ENCODE results near the gene TBX2.
"Not testable (repeated sequence)": the region's sequence is repeated elsewhere in the genome, so short reads cannot be mapped to it uniquely, and the experiment has no call there.

The TBX2 gene

GRCh38 chr17:61427567-61427966 is 27.9 kb downstream of the TBX2 start:
- ChIA-PET CTCF (no interaction called here), POLR2A (ENCODE audit: low non-redundant PET) (no interaction called here)
- DNase-seq (ENCODE audit: low spot score) = no peak
- TF ChIP-seq CTCF (conservative IDR thresholded peaks at IDR 0.05; ENCODE audit: low read depth) = no peak
- no peak overlapping the region for H3K27ac ChIP-seq

GRCh38 chr17:61429274-61429673 is 29.6 kb downstream of the TBX2 start:
- no peak overlapping the region for H3K27ac ChIP-seq
- TF ChIP-seq CTCF (conservative IDR thresholded peaks at IDR 0.05; ENCODE audit: low read depth) = no peak
- ChIA-PET CTCF (no interaction called here), POLR2A (ENCODE audit: low non-redundant PET) (no interaction called here)
- no peak for DNase-seq (ENCODE audit: low spot score)

- DNase-seq (ENCODE audit: low spot score); POLR2A ChIA-PET (ENCODE audit: low non-redundant PET); H3K27ac ChIP-seq; CTCF ChIA-PET: not testable (repeated sequence)
Observed at GRCh38 chr17:61429831-61430230, 30.2 kb downstream of the TBX2 start.

- no peak overlapping the region for H3K27ac ChIP-seq
- POLR2A ChIA-PET (ENCODE audit: low non-redundant PET) = no interaction called here
- no peak for DNase-seq (ENCODE audit: low spot score)
- CTCF ChIA-PET = no interaction called here
- TF ChIP-seq CTCF (conservative IDR thresholded peaks at IDR 0.05; ENCODE audit: low read depth) = no peak
Observed at GRCh38 chr17:61431594-61432311, 32.1 kb downstream of the TBX2 start.

GRCh38 chr17:61436273-61436672 is 36.6 kb downstream of the TBX2 start:
- no peak for DNase-seq (ENCODE audit: low spot score)
- CTCF ChIA-PET = no interaction called here
- TF ChIP-seq CTCF (conservative IDR thresholded peaks at IDR 0.05; ENCODE audit: low read depth) = no peak
- POLR2A ChIA-PET (ENCODE audit: low non-redundant PET) = no interaction called here
- no peak overlapping the region for H3K27ac ChIP-seq

GRCh38 chr17:61436995-61437704 is 37.5 kb downstream of the TBX2 start:
- CTCF ChIA-PET = interaction anchor here (0.6 kb wide), 2 partner anchors 74 to 1087 kb away, joined by 3 to 4 read pairs; no protein-coding TSS in a partner anchor
- H3K27ac ChIP-seq = no peak overlapping the region
- no peak for DNase-seq (ENCODE audit: low spot score)
- POLR2A ChIA-PET (ENCODE audit: low non-redundant PET) = no interaction called here
- TF ChIP-seq CTCF (conservative IDR thresholded peaks at IDR 0.05; ENCODE audit: low read depth) = no peak

GRCh38 chr17:61440697-61441096 is 41.1 kb downstream of the TBX2 start:
- POLR2A ChIA-PET (ENCODE audit: low non-redundant PET) = no interaction called here
- CTCF ChIA-PET = no interaction called here
- no peak for DNase-seq (ENCODE audit: low spot score)
- H3K27ac ChIP-seq = no peak overlapping the region
- TF ChIP-seq CTCF (conservative IDR thresholded peaks at IDR 0.05; ENCODE audit: low read depth) = no peak

- POLR2A ChIA-PET (ENCODE audit: low non-redundant PET); H3K27ac ChIP-seq; DNase-seq (ENCODE audit: low spot score): not testable (repeated sequence)
- CTCF ChIA-PET = interaction anchor here (0.7 kb wide), 1 partner anchor 72 kb away, joined by 3 read pairs; no protein-coding TSS in a partner anchor
Observed at GRCh38 chr17:61441507-61441906, 41.9 kb downstream of the TBX2 start.
